ENCODE measurements around the gene TMEM156.

Gene TMEM156

DNA sequence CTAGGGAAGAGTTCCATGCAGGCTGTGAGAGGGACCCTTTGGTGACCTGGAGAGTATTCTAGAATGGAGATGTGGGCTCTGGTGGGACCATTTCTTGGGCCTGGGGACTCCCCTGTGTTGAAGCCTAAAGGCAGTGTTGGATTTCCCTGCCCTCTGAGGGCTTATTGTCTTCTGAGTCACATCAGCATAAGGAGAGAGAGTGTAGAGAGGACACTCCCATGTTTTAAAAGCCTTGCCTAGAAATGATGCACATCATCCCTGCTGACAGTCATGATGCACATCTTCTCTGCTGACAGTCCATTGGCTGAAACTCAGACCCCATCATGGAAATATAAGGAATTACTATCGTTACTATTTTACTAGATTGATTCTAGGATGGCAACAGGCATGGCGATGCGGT, 112.7 kb downstream of the TMEM156 start:
- Histone ChIP-seq H3K36me3 (ENCODE audit: control insufficient read depth, insufficient read depth, low read length) (no peaks in the 10 kb centered on the region), H2AFZ (no peak overlapping the region), H3K9me3 (ENCODE audit: control insufficient read depth, low read length) (no peaks in the 10 kb centered on the region), H3K4me1 (no peaks in the 10 kb centered on the region), H3K27ac (no peak overlapping the region), H3K4me2 (ENCODE audit: low read length) (no peak overlapping the region), H3K4me3 (ENCODE audit: low read depth, low read length) (no peak overlapping the region), H3K27me3 (ENCODE audit: control insufficient read depth, insufficient read depth, low read length) (no peaks in the 10 kb centered on the region), H3K79me2 (no peaks in the 10 kb centered on the region), H3K9ac (no peak overlapping the region)
- TF ChIP-seq, protein P1, sequence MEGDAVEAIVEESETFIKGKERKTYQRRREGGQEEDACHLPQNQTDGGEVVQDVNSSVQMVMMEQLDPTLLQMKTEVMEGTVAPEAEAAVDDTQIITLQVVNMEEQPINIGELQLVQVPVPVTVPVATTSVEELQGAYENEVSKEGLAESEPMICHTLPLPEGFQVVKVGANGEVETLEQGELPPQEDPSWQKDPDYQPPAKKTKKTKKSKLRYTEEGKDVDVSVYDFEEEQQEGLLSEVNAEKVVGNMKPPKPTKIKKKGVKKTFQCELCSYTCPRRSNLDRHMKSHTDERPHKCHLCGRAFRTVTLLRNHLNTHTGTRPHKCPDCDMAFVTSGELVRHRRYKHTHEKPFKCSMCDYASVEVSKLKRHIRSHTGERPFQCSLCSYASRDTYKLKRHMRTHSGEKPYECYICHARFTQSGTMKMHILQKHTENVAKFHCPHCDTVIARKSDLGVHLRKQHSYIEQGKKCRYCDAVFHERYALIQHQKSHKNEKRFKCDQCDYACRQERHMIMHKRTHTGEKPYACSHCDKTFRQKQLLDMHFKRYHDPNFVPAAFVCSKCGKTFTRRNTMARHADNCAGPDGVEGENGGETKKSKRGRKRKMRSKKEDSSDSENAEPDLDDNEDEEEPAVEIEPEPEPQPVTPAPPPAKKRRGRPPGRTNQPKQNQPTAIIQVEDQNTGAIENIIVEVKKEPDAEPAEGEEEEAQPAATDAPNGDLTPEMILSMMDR (IDR thresholded peaks at IDR 0.05) = no peak

DNA sequence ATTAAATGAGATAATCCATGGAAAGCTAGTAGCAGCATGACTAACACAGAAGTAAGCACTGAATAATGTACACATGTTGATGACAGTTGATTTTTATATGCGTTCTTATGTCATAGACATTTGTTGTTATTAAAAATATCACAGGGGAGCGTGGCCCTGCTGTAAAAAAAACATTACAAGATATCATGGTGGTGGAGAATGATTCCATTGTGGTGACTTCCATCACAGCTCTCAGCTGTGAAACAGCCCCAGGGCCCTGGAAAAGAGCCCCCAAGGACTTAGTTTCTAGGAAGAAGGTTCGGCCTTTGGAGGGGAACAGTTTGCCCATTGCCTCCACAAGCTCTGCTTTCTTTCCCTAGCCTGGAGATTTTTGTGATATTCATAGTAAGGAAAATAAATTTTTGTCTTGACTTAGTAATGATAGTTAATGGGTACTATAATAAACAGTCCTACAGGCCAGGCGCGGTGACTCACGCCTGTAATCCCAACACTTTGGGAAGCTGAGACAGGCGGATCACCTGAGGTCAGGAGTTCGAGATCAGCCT, 114.7 kb downstream of the TMEM156 start:
- no peaks in the 10 kb centered on the region for H3K36me3 ChIP-seq (ENCODE audit: control insufficient read depth, insufficient read depth, low read length)

More for the DNA sequence above, 114.7 kb downstream of the TMEM156 start:
- TF ChIP-seq, protein P1 (IDR thresholded peaks at IDR 0.05) = no peak
- H3K79me2 ChIP-seq = no peaks in the 10 kb centered on the region
- H3K4me2 ChIP-seq (ENCODE audit: low read length) = no peak overlapping the region
- H3K4me3 ChIP-seq (ENCODE audit: low read depth, low read length) = no peak overlapping the region
- no peaks in the 10 kb centered on the region for H3K27me3 ChIP-seq (ENCODE audit: control insufficient read depth, insufficient read depth, low read length)
- H3K27ac ChIP-seq = no peak overlapping the region
- H2AFZ ChIP-seq = no peak overlapping the region
- H3K4me1 ChIP-seq = no peaks in the 10 kb centered on the region
- H3K9me3 ChIP-seq (ENCODE audit: control insufficient read depth, low read length) = no peaks in the 10 kb centered on the region
- H3K9ac ChIP-seq = no peak overlapping the region

Data from parathyroid adenoma (tissue), 2 donors.